GM12873 (cell line): ENCODE measurements around the gene GYG1.

Experiments
- TF ChIP-seq, protein P1 (sequence below): IDR thresholded peaks from 2 replicates; pipeline ENCODE4 v1.5.1; 2012; ENCODE audit warnings: low read depth, mild to moderate bottlenecking, moderate library complexity, low read length, control low read depth; ENCODE audit not compliant: insufficient read depth; ENCODE audit errors: missing control alignments

The GYG1 gene

GRCh38 chr3:149061776-149062175 is 70.4 kb downstream of the GYG1 start:
- TF ChIP-seq, protein P1, sequence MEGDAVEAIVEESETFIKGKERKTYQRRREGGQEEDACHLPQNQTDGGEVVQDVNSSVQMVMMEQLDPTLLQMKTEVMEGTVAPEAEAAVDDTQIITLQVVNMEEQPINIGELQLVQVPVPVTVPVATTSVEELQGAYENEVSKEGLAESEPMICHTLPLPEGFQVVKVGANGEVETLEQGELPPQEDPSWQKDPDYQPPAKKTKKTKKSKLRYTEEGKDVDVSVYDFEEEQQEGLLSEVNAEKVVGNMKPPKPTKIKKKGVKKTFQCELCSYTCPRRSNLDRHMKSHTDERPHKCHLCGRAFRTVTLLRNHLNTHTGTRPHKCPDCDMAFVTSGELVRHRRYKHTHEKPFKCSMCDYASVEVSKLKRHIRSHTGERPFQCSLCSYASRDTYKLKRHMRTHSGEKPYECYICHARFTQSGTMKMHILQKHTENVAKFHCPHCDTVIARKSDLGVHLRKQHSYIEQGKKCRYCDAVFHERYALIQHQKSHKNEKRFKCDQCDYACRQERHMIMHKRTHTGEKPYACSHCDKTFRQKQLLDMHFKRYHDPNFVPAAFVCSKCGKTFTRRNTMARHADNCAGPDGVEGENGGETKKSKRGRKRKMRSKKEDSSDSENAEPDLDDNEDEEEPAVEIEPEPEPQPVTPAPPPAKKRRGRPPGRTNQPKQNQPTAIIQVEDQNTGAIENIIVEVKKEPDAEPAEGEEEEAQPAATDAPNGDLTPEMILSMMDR = no peak

- TF ChIP-seq, protein P1 = no peak
Measured at GRCh38 chr3:149067883-149068282, 76.5 kb downstream of the GYG1 start.
